ENCODE measurements around the gene SEMA3D. TPM values are rescaled to one million over a fixed set of nuclear protein-coding genes. Genes with fewer than 3 reads are reported as not detected.

Gene SEMA3D
- total and polyA plus RNA-seq, 2 experiments from 2014 or later: 1.5 to 7.2 TPM

DNA sequence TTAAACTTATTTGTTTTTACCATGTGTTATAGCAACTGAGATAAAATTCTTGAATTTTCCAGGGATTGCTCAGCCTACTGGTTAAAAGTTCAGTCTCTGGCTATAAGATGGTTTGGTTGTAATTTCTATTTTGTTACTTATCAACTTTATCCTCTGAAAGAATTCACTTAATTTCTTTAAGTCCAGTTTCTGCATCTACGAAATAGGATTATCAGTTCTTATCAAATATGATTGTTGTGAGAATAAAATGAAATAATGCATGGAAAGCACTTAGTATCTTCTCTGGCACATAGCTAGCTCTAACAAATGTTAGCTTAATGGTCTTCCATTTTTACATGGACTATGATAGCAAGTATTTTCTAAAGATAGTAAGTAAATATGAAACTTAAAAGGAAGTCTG is 53.3 kb downstream of the SEMA3D start:
- Histone ChIP-seq H3K9me2 (ENCODE audit: insufficient read depth) (no peaks in the 10 kb centered on the region), H3K27me3 (ENCODE audit: insufficient read depth) (no peaks in the 10 kb centered on the region), H2AFZ (no peak overlapping the region), H3K4me1 (ENCODE audit: insufficient read depth) (no peaks in the 10 kb centered on the region; the same call in 1 of the 2 replicates), H3K79me2 (replicated peaks; ENCODE audit: insufficient read depth) (no peaks in the 10 kb centered on the region), H3F3A (replicated peaks; ENCODE audit: low read depth) (no peaks in the 10 kb centered on the region), H4K20me1 (replicated peaks; ENCODE audit: insufficient read depth) (no peaks in the 10 kb centered on the region), H3K4me2 (no peak overlapping the region), H3K27ac (ENCODE audit: low read depth) (no peak overlapping the region), H3K4me3 (no peak overlapping the region), H3K36me3 (ENCODE audit: insufficient read depth) (no peaks in the 10 kb centered on the region)
- Mint-ChIP-seq H3K4me1 (peaks cover 8% of the 10 kb centered on the region), H3K27ac (no peak overlapping the region), H3K4me3 (no peak overlapping the region), H3K36me3 (ENCODE audit: low read depth) (no peaks in the 10 kb centered on the region), H3K27me3 (ENCODE audit: insufficient read depth, low read depth, poor library complexity) (no peaks in the 10 kb centered on the region), H3K9me3 (no peaks in the 10 kb centered on the region)
- TF ChIP-seq CREB1 (CRISPR knock-in tag; IDR thresholded peaks at IDR 0.05; ENCODE audit: low read depth) (no peak), EZH2 (IDR thresholded peaks at IDR 0.05; ENCODE audit: low read depth, unreplicated experiment) (no peak), CTCF (conservative IDR thresholded peaks at IDR 0.05; ENCODE audit: low read depth in 2 of 2) (no peak), JUNB (IDR thresholded peaks at IDR 0.05; ENCODE audit: unreplicated experiment) (no peak), ZNF114 (CRISPR knock-in tag; IDR thresholded peaks at IDR 0.05) (no peak), EZH2phosphoT487 (IDR thresholded peaks at IDR 0.05; ENCODE audit: unreplicated experiment) (no peak), POLR2AphosphoS5 (IDR thresholded peaks at IDR 0.05; ENCODE audit: low read depth) (no peak)
- TF ChIP-seq, protein P1, sequence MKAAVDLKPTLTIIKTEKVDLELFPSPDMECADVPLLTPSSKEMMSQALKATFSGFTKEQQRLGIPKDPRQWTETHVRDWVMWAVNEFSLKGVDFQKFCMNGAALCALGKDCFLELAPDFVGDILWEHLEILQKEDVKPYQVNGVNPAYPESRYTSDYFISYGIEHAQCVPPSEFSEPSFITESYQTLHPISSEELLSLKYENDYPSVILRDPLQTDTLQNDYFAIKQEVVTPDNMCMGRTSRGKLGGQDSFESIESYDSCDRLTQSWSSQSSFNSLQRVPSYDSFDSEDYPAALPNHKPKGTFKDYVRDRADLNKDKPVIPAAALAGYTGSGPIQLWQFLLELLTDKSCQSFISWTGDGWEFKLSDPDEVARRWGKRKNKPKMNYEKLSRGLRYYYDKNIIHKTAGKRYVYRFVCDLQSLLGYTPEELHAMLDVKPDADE (IDR thresholded peaks at IDR 0.05): no peak
- TF ChIP-seq, protein P2, sequence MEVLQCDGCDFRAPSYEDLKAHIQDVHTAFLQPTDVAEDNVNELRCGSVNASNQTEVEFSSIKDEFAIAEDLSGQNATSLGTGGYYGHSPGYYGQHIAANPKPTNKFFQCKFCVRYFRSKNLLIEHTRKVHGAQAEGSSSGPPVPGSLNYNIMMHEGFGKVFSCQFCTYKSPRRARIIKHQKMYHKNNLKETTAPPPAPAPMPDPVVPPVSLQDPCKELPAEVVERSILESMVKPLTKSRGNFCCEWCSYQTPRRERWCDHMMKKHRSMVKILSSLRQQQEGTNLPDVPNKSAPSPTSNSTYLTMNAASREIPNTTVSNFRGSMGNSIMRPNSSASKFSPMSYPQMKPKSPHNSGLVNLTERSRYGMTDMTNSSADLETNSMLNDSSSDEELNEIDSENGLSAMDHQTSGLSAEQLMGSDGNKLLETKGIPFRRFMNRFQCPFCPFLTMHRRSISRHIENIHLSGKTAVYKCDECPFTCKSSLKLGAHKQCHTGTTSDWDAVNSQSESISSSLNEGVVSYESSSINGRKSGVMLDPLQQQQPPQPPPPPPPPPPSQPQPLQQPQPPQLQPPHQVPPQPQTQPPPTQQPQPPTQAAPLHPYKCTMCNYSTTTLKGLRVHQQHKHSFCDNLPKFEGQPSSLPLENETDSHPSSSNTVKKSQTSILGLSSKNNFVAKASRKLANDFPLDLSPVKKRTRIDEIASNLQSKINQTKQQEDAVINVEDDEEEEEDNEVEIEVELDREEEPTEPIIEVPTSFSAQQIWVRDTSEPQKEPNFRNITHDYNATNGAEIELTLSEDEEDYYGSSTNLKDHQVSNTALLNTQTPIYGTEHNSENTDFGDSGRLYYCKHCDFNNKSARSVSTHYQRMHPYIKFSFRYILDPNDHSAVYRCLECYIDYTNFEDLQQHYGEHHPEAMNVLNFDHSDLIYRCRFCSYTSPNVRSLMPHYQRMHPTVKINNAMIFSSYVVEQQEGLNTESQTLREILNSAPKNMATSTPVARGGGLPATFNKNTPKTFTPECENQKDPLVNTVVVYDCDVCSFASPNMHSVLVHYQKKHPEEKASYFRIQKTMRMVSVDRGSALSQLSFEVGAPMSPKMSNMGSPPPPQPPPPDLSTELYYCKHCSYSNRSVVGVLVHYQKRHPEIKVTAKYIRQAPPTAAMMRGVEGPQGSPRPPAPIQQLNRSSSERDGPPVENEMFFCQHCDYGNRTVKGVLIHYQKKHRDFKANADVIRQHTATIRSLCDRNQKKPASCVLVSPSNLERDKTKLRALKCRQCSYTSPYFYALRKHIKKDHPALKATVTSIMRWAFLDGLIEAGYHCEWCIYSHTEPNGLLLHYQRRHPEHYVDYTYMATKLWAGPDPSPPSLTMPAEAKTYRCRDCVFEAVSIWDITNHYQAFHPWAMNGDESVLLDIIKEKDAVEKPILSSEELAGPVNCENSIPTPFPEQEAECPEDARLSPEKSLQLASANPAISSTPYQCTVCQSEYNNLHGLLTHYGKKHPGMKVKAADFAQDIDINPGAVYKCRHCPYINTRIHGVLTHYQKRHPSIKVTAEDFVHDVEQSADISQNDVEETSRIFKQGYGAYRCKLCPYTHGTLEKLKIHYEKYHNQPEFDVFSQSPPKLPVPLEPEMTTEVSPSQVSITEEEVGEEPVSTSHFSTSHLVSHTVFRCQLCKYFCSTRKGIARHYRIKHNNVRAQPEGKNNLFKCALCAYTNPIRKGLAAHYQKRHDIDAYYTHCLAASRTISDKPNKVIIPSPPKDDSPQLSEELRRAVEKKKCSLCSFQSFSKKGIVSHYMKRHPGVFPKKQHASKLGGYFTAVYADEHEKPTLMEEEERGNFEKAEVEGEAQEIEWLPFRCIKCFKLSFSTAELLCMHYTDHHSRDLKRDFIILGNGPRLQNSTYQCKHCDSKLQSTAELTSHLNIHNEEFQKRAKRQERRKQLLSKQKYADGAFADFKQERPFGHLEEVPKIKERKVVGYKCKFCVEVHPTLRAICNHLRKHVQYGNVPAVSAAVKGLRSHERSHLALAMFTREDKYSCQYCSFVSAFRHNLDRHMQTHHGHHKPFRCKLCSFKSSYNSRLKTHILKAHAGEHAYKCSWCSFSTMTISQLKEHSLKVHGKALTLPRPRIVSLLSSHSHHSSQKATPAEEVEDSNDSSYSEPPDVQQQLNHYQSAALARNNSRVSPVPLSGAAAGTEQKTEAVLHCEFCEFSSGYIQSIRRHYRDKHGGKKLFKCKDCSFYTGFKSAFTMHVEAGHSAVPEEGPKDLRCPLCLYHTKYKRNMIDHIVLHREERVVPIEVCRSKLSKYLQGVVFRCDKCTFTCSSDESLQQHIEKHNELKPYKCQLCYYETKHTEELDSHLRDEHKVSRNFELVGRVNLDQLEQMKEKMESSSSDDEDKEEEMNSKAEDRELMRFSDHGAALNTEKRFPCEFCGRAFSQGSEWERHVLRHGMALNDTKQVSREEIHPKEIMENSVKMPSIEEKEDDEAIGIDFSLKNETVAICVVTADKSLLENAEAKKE (CRISPR knock-in tag; IDR thresholded peaks at IDR 0.05): no peak
- ATAC-seq (no peak), DNase-seq (ENCODE audit: low spot score) (no peak)

Data from GM23338 (cell line).